IMR-90 (cell line): ENCODE measurements around the gene GRSF1. TPM values are rescaled to one million over a fixed set of nuclear protein-coding genes. Genes with fewer than 3 reads are reported as not detected.

Experiments
- ATAC-seq: fragments of 200-7000 bp; cut with Tn5 transposase; 2 replicates; pipeline ENCODE4 v1.9.1; 2020; ENCODE audit warnings: low read depth, mild to moderate bottlenecking, moderate library complexity
- BruUV-seq: library from RNA; stranded (reverse); fragments of 400-500 nt; replicated peaks from 2 replicates; lab custom pipeline; 2021; lab: Mats Ljungman, UMichigan
- CTCF ChIA-PET: fragments of 300-600 bp; formaldehyde crosslinking; extraction: SDS; loops from one replicate; lab custom pipeline; 2021; ENCODE audit warnings: antibody characterized with exemption; lab: Yijun Ruan, JAX
- POLR2A ChIA-PET: fragments of 300-600 bp; sonication (Branson Sonifier 250); formaldehyde crosslinking; loops from one replicate; lab custom pipeline; 2022; ENCODE audit warnings: antibody characterized with exemption; ENCODE audit not compliant: unreplicated experiment; lab: Charles Lee
- DNase-seq: peaks from one replicate; pipeline ENCODE4 v3.0.0; 2013
- H2AFZ ChIP-seq: replicated peaks from 2 replicates; pipeline ENCODE3; 2013; ENCODE audit warnings: low read length, mild to moderate bottlenecking; ENCODE audit not compliant: poor library complexity
- H2AK5ac ChIP-seq: 2 replicates; pipeline ENCODE4 v1.6.1; 2013; ENCODE audit warnings: low read depth, low read length, inconsistent platforms
- H2AK9ac ChIP-seq: replicated peaks from 2 replicates; pipeline ENCODE3; 2013; ENCODE audit warnings: mild to moderate bottlenecking, low read depth, low read length, moderate library complexity; ENCODE audit not compliant: poor library complexity
- H2BK120ac ChIP-seq: 2 replicates; pipeline ENCODE4 v1.6.1; 2013; ENCODE audit warnings: low read depth, low read length, inconsistent platforms
- H2BK15ac ChIP-seq: 3 replicates; pipeline ENCODE4 v1.6.1; 2013; ENCODE audit warnings: low read depth, low read length, inconsistent platforms
- H2BK20ac ChIP-seq: 2 replicates; pipeline ENCODE4 v1.6.1; 2013; ENCODE audit warnings: low read depth, mild to moderate bottlenecking, inconsistent platforms, low read length, moderate library complexity
- H2BK5ac ChIP-seq: 2 replicates; pipeline ENCODE4 v1.6.1; 2013; ENCODE audit warnings: mild to moderate bottlenecking, low read depth, low read length, inconsistent platforms; ENCODE audit not compliant: poor library complexity, severe bottlenecking
- H3K14ac ChIP-seq: replicated peaks from 2 replicates; pipeline ENCODE4 v1.6.1; 2013; ENCODE audit warnings: low read depth, low read length, inconsistent platforms
- H3K18ac ChIP-seq: 2 replicates; pipeline ENCODE4 v1.6.1; 2013; ENCODE audit warnings: low read depth, low read length, control low read depth
- H3K23ac ChIP-seq: 2 replicates; pipeline ENCODE4 v1.6.1; 2013; ENCODE audit warnings: low read depth, low read length, inconsistent platforms
- H3K27ac ChIP-seq: 2 replicates; pipeline ENCODE4 v1.5.1; 2013; ENCODE audit warnings: mild to moderate bottlenecking, control low read depth, low read length; ENCODE audit not compliant: insufficient read depth
- H3K27me3 ChIP-seq: 2 replicates; pipeline ENCODE4 v1.6.1; 2013; ENCODE audit warnings: low read length; ENCODE audit not compliant: control insufficient read depth, insufficient read depth
- H3K36me3 ChIP-seq: 2 replicates; pipeline ENCODE4 v1.6.1; 2013; ENCODE audit warnings: low read length, mixed read lengths; ENCODE audit not compliant: control insufficient read depth, insufficient read depth
- H3K4ac ChIP-seq: 2 replicates; pipeline ENCODE4 v1.6.1; 2013; ENCODE audit warnings: low read depth, low read length, inconsistent platforms
- H3K4me1 ChIP-seq: 2 replicates; pipeline ENCODE4 v1.6.1; 2013; ENCODE audit warnings: low read length, mixed read lengths; ENCODE audit not compliant: control insufficient read depth, insufficient read depth
- H3K4me2 ChIP-seq: 2 replicates; pipeline ENCODE4 v1.6.1; 2013; ENCODE audit warnings: low read depth, mild to moderate bottlenecking, control low read depth, low read length, moderate library complexity
- H3K4me3 ChIP-seq: 2 replicates; pipeline ENCODE4 v1.5.1; 2013; ENCODE audit warnings: low read depth, mild to moderate bottlenecking, control low read depth, low read length, moderate library complexity; ENCODE audit not compliant: insufficient read depth
- H3K56ac ChIP-seq: 2 replicates; pipeline ENCODE4 v1.6.1; 2013; ENCODE audit warnings: low read length, inconsistent platforms; ENCODE audit not compliant: insufficient read depth; ENCODE audit errors: extremely low read depth
- H3K79me1 ChIP-seq, 2 experiments: 2 replicates each; pipeline ENCODE4 v1.6.1; 2013; ENCODE audit warnings: low read length in 2 of 2, inconsistent platforms in 1 of 2, low read depth in 1 of 2
- H3K9ac ChIP-seq: 2 replicates; pipeline ENCODE4 v1.6.1; 2013; ENCODE audit warnings: low read depth, low read length, control low read depth
- H3K9me1 ChIP-seq: 2 replicates; pipeline ENCODE4 v1.6.1; 2013; ENCODE audit warnings: low read length, inconsistent platforms; ENCODE audit not compliant: insufficient read depth
- H3K9me3 ChIP-seq: 2 replicates; pipeline ENCODE4 v1.6.1; 2013; ENCODE audit warnings: low read length; ENCODE audit not compliant: control insufficient read depth, insufficient read depth
- H4K20me1 ChIP-seq: 2 replicates; pipeline ENCODE4 v1.6.1; 2013; ENCODE audit warnings: low read length, inconsistent platforms; ENCODE audit not compliant: insufficient read depth
- H4K5ac ChIP-seq: 2 replicates; pipeline ENCODE4 v1.6.1; 2013; ENCODE audit warnings: mild to moderate bottlenecking, low read depth, low read length, control low read depth
- H4K8ac ChIP-seq, 2 experiments: 2 replicates each; pipeline ENCODE4 v1.6.1; 2013; ENCODE audit warnings: low read depth in 2 of 2, low read length in 2 of 2, control low read depth in 1 of 2, inconsistent platforms in 1 of 2
- H4K91ac ChIP-seq: 2 replicates; pipeline ENCODE4 v1.6.1; 2013; ENCODE audit warnings: low read depth, low read length, inconsistent platforms; ENCODE audit not compliant: insufficient read depth
- BHLHE40 ChIP-seq: fragments of 150-350 bp; IDR thresholded peaks from 2 replicates; pipeline ENCODE4 v1.6.1; 2016; ENCODE audit warnings: mild to moderate bottlenecking, low read depth, low read length
- CEBPB ChIP-seq: IDR thresholded peaks from 2 replicates; pipeline ENCODE4 v1.6.1; 2012; ENCODE audit warnings: low read depth, low read length, improper control_type of control experiment
- CHD1 ChIP-seq: IDR thresholded peaks from 2 replicates; pipeline ENCODE4 v1.6.1; 2012; ENCODE audit warnings: low read depth, low read length, improper control_type of control experiment
- FOS ChIP-seq: fragments of 150-350 bp; IDR thresholded peaks from 2 replicates; pipeline ENCODE4 v1.6.1; 2016; ENCODE audit warnings: low read depth, low read length
- MAFK ChIP-seq: IDR thresholded peaks from 2 replicates; pipeline ENCODE4 v1.6.1; 2012; ENCODE audit warnings: low read depth, low read length, improper control_type of control experiment
- MAZ ChIP-seq: IDR thresholded peaks from 2 replicates; pipeline ENCODE4 v1.6.1; 2012; ENCODE audit warnings: low read depth, mild to moderate bottlenecking, low read length, improper control_type of control experiment, moderate library complexity, borderline replicate concordance
- MXI1 ChIP-seq: IDR thresholded peaks from 2 replicates; pipeline ENCODE4 v1.6.1; 2012; ENCODE audit warnings: low read depth, mild to moderate bottlenecking, low read length, moderate library complexity, borderline replicate concordance
- NFE2L2 ChIP-seq: fragments of 150-350 bp; IDR thresholded peaks from 2 replicates; pipeline ENCODE4 v1.6.1; 2016; ENCODE audit warnings: low read depth, mild to moderate bottlenecking, low read length
- POLR2A ChIP-seq: IDR thresholded peaks from 2 replicates; pipeline ENCODE4 v1.6.1; 2012; ENCODE audit warnings: mild to moderate bottlenecking, low read depth, low read length
- RAD21 ChIP-seq: IDR thresholded peaks from 2 replicates; pipeline ENCODE4 v1.6.1; 2012; ENCODE audit warnings: low read length, improper control_type of control experiment
- RCOR1 ChIP-seq: IDR thresholded peaks from 2 replicates; pipeline ENCODE4 v1.6.1; 2012; ENCODE audit warnings: mild to moderate bottlenecking, low read length, improper control_type of control experiment; ENCODE audit not compliant: insufficient replicate concordance
- RFX5 ChIP-seq: IDR thresholded peaks from 2 replicates; pipeline ENCODE4 v1.8.0; 2012; ENCODE audit warnings: low read depth, mild to moderate bottlenecking, low read length, moderate library complexity
- SMC3 ChIP-seq: fragments of 150-350 bp; IDR thresholded peaks from 2 replicates; pipeline ENCODE4 v1.6.1; 2016; ENCODE audit warnings: low read depth, mild to moderate bottlenecking, antibody characterized with exemption, low read length, moderate library complexity
- WGBS, 2 experiments: methylation state at CpG; one replicate each; pipeline versions ENCODE4 v1.1.5 to v1.1.7; 2013; ENCODE audit warnings: missing lambda C conversion rate in 2 of 2; ENCODE audit not compliant: insufficient read length in 1 of 2; ENCODE audit errors: extremely low coverage in 2 of 2; 5-methylcytosine and 5-hydroxymethylcytosine counted together
- dilution Hi-C: fragments of 300-500 bp; cut with HindIII; formaldehyde crosslinking; loops from one replicate; pipeline ENCODE4 v1.14.3; 2018; ENCODE audit warnings: low sequenced_read_pairs; ENCODE audit not compliant: unreplicated experiment
- in situ Hi-C: fragments of 300-500 bp; cut with MboI; formaldehyde crosslinking; loops from 3 replicates; pipeline ENCODE4 v1.14.3; 2019; ENCODE audit warnings: low sequenced_read_pairs, inconsistent platforms, mixed read lengths
- intact Hi-C: fragments of 100-400 bp; cut with micrococcal nuclease; formaldehyde crosslinking; loops from 2 replicates; pipeline ENCODE4 v1.10.0; 2022
- polyA plus RNA-seq, 3 experiments: library from polyadenylated mRNA; depleted of rRNA; stranded (reverse); fragments of >200 nt; gene quantifications; 2 replicates each; pipeline ENCODE4 v1.2.3, GENCODE V29; 2012; ENCODE audit warnings: low replicate concordance in 1 of 3
- total RNA-seq: library from RNA; depleted of rRNA; stranded (reverse); fragments of >200 nt; gene quantifications from 2 replicates; pipeline ENCODE4 v1.2.3, GENCODE V29; 2012
- TF ChIP-seq, protein P1 (sequence below): fragments of 150-350 bp; IDR thresholded peaks from 2 replicates; pipeline ENCODE4 v1.6.1; 2017; ENCODE audit warnings: mild to moderate bottlenecking, antibody characterized with exemption, low read length, low read depth

The GRSF1 gene
- total and polyA plus RNA-seq, 2 of the 4 experiments (the other 2 are of a cell fraction) = 67.7 to 71.5 TPM

DNA sequence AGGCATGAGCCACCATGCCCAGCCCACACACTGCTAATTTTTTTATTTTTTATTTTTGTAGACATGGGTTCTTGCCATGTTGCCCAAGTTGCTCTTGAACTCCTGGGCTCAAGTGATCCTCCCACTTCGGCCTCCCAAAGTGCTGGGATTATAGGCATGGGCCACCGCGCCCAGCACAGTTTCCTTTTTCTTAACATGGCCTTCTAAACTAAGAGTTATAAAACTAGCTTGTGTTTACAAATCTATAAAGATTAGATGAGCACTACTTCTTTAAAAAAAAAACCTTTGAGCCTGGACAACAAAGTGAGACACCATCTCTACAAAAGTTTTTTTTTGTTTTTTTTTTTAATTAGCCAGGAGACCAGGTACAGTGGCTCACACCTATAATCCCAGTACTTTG is 10.7 kb downstream of the GRSF1 start:
- Histone ChIP-seq H2BK15ac (no peak overlapping the region), H2AK5ac (no peak overlapping the region), H3K4me3 (no peak overlapping the region), H3K4ac (no peak overlapping the region), H4K8ac (no peak overlapping the region), H3K14ac (no peak overlapping the region), H3K9ac (no peak overlapping the region), H3K36me3 (peaks cover 51% of the 10 kb centered on the region), H3K9me1 (peaks cover 5% of the 10 kb centered on the region), H3K27me3 (no peaks in the 10 kb centered on the region), H4K5ac (no peak overlapping the region), H2AFZ (no peak overlapping the region), H4K20me1 (peaks cover 10% of the 10 kb centered on the region), H3K9me3 (no peaks in the 10 kb centered on the region), H3K4me2 (no peak overlapping the region), H2BK20ac (no peak overlapping the region), H4K91ac (no peak overlapping the region), H2AK9ac (no peak overlapping the region), H2BK120ac (no peak overlapping the region), H3K4me1 (peaks cover 3% of the 10 kb centered on the region; the same call in 1 of the 2 replicates), H3K56ac (no peak overlapping the region), H3K79me1 (peaks cover 21 to 42% of the 10 kb centered on the region in 2 experiments), H3K18ac (no peak overlapping the region), H3K27ac (no peak overlapping the region), H3K23ac (no peak overlapping the region), H2BK5ac (no peak overlapping the region)
- WGBS, 2 experiments = no CpG with 5 or more reads among the region's 3 CpGs
- in situ Hi-C loops (no loop called here), dilution Hi-C loops (no loop called here), intact Hi-C loops (loop anchor here (5.0 kb wide), 1 partner anchor 42 kb away; no protein-coding TSS in a partner anchor)
- POLR2A ChIA-PET = no interaction called here
- CTCF ChIA-PET = interaction anchor here (0.7 to 1.0 kb wide), 2 partner anchors 15 to 50 kb away, joined by 3 to 5 read pairs; no protein-coding TSS in a partner anchor
- BruUV-seq = no TSS peak
- TF ChIP-seq MAZ (no peak), RCOR1 (no peak), CEBPB (no peak), SMC3 (no peak), RAD21 (no peak), POLR2A (no peak), CHD1 (no peak), NFE2L2 (no peak), RFX5 (no peak), BHLHE40 (no peak), FOS (no peak), MXI1 (no peak), MAFK (no peak)
- TF ChIP-seq, protein P1, sequence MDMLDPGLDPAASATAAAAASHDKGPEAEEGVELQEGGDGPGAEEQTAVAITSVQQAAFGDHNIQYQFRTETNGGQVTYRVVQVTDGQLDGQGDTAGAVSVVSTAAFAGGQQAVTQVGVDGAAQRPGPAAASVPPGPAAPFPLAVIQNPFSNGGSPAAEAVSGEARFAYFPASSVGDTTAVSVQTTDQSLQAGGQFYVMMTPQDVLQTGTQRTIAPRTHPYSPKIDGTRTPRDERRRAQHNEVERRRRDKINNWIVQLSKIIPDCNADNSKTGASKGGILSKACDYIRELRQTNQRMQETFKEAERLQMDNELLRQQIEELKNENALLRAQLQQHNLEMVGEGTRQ = no peak
- DNase-seq = no peak
- ATAC-seq = no peak
